Measurements from ENCODE around the gene KCNJ10.

The KCNJ10 gene

DNA sequence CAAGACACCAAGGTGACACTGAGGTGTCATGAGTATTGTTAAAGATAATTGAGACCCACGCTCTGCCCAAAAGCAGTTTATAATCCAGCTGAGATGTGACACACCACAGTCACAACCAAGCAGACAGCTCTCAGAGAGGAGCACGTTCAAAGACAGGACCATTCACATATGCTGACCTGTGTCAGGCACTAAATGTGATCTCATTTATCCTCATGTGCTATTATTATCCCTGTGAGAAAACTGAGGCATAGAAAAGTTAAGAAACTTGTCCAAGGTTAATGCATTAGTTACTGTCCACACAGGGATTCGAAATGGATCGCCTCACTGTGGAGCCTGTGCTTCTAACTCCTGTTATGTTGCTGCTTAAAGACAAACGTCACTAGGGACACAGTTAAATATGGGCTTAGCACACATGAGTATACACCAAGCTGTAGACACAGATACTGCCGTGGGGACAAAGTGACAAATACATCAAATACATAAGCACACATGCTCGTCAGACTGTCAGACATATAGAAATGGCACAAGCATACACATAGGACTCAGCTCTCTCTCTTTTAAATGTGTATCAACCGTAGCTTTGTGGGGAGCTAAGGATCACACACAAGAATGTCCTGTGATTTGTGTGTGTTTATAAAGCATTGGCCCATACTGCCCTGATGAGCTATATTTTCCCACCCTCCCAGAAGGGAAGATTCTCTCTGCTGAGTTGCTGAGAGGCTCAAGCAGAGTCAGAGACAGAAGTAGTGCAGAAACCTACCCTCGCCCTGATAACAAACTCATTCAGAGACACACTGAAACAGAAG is 32.0 kb upstream of the KCNJ10 start:
- Histone ChIP-seq H3K9ac (ENCODE audit: low read length) (peak overlapping the region; percentile 56; the same call in 1 of the 2 replicates), H3K27me3 (ENCODE audit: low read depth, low read length) (no peaks in the 10 kb centered on the region), H3K36me3 (replicated peaks; ENCODE audit: low read depth, low read length) (no peaks in the 10 kb centered on the region), H3K4me2 (ENCODE audit: low read length) (peak overlapping the region; percentile 96), H4K20me1 (ENCODE audit: insufficient read depth, low read length) (no peaks in the 10 kb centered on the region), H3K4me3 (ENCODE audit: low read length) (peak overlapping the region; percentile 68; the same call in 1 of the 2 replicates), H3K9me3 (ENCODE audit: insufficient read depth, low read length) (no peaks in the 10 kb centered on the region), H3K79me2 (ENCODE audit: low read length) (peaks cover 9% of the 10 kb centered on the region; the same call in 1 of the 2 replicates), H2AFZ (ENCODE audit: low read depth, low read length) (peak overlapping the region; percentile 96), H3K4me1 (ENCODE audit: low read length) (peaks cover 39% of the 10 kb centered on the region), H3K27ac (ENCODE audit: low read length) (no peak overlapping the region)
- TF ChIP-seq CTCF (IDR thresholded peaks at IDR 0.05; ENCODE audit: low read depth, low read length), result no peak
- no peak for TF ChIP-seq EZH2phosphoT487 (IDR thresholded peaks at IDR 0.05; ENCODE audit: low read depth)

DNA sequence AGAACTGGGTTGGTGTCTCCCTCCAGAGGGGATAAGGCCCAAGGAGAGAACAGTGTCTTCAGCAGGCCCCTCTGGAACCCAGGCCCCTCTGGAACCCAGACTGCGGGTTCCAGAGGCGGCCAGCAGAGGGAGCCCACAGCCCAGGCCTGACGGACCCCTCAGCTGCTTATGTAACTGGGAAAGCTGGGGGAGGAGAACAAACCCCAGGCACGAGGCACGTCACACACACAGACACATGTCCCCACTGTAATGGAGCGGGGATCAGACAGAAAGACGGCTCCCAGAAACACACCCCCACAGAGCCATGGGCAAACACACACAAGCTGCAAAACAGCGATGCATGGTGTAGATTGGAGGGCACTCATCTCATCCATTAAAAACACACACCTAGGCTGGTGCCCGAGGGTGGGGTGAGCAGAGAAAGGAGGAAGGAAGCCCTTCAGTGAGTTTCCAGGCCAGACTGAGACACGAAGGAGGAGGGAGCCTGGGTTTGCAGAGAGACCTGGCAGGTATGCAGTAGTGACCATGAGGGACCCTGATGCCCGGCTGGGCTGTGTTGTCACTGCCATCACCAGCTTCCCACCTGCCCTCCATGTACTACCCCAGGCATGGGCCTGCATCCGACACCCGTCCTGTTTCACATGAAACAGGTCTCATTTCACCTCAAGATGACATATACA is 31.2 kb upstream of the KCNJ10 start:
- Histone ChIP-seq H3K4me1 (ENCODE audit: low read length) (peaks cover 39% of the 10 kb centered on the region), H3K27ac (ENCODE audit: low read length) (0 out of 2 replicates have a peak overlapping the region, but pooled peaks have one; percentile 8), H3K9me3 (ENCODE audit: insufficient read depth, low read length) (no peaks in the 10 kb centered on the region), H4K20me1 (ENCODE audit: insufficient read depth, low read length) (no peaks in the 10 kb centered on the region), H3K4me2 (ENCODE audit: low read length) (peak overlapping the region; percentile 96), H3K9ac (ENCODE audit: low read length) (peak overlapping the region; percentile 56; the same call in 1 of the 2 replicates), H3K4me3 (ENCODE audit: low read length) (peak overlapping the region; percentile 68), H2AFZ (ENCODE audit: low read depth, low read length) (peak overlapping the region; percentile 96), H3K79me2 (ENCODE audit: low read length) (peaks cover 9% of the 10 kb centered on the region; the same call in 1 of the 2 replicates), H3K36me3 (replicated peaks; ENCODE audit: low read depth, low read length) (no peaks in the 10 kb centered on the region), H3K27me3 (ENCODE audit: low read depth, low read length) (no peaks in the 10 kb centered on the region)
- TF ChIP-seq CTCF (IDR thresholded peaks at IDR 0.05; ENCODE audit: low read depth, low read length) (peak; percentile 98), EZH2phosphoT487 (IDR thresholded peaks at IDR 0.05; ENCODE audit: low read depth) (no peak)

GRCh38 chr1:160099716-160100375 is 29.9 kb upstream of the KCNJ10 start:
- Histone ChIP-seq H2AFZ (ENCODE audit: low read depth, low read length) (0 out of 2 replicates have a peak overlapping the region, but pooled peaks have one; percentile 95), H3K9ac (ENCODE audit: low read length) (peak overlapping the region; percentile 72; the same call in 1 of the 2 replicates), H4K20me1 (ENCODE audit: insufficient read depth, low read length) (no peaks in the 10 kb centered on the region), H3K4me3 (ENCODE audit: low read length) (peak overlapping the region; percentile 81), H3K79me2 (ENCODE audit: low read length) (peaks cover 9% of the 10 kb centered on the region; the same call in 1 of the 2 replicates), H3K4me2 (ENCODE audit: low read length) (peak overlapping the region; percentile 96), H3K27ac (ENCODE audit: low read length) (no peak overlapping the region), H3K4me1 (ENCODE audit: low read length) (peaks cover 39% of the 10 kb centered on the region), H3K27me3 (ENCODE audit: low read depth, low read length) (no peaks in the 10 kb centered on the region), H3K36me3 (replicated peaks; ENCODE audit: low read depth, low read length) (no peaks in the 10 kb centered on the region), H3K9me3 (ENCODE audit: insufficient read depth, low read length) (no peaks in the 10 kb centered on the region)
- TF ChIP-seq EZH2phosphoT487 (IDR thresholded peaks at IDR 0.05; ENCODE audit: low read depth) (no peak), CTCF (IDR thresholded peaks at IDR 0.05; ENCODE audit: low read depth, low read length) (no peak)

Measured in OCI-LY3 (cell line).